ENCODE results near the gene EYS. TPM values are rescaled to one million over a fixed set of nuclear protein-coding genes. Genes with fewer than 3 reads are reported as not detected.

Gene EYS
- total and polyA plus RNA-seq, 9 of the 15 experiments (the other 6 are each of a cell fraction or from before 2014, with no cell fraction given), result 0.03 to 0.36 (median 0.10) TPM; not detected in 2

DNA sequence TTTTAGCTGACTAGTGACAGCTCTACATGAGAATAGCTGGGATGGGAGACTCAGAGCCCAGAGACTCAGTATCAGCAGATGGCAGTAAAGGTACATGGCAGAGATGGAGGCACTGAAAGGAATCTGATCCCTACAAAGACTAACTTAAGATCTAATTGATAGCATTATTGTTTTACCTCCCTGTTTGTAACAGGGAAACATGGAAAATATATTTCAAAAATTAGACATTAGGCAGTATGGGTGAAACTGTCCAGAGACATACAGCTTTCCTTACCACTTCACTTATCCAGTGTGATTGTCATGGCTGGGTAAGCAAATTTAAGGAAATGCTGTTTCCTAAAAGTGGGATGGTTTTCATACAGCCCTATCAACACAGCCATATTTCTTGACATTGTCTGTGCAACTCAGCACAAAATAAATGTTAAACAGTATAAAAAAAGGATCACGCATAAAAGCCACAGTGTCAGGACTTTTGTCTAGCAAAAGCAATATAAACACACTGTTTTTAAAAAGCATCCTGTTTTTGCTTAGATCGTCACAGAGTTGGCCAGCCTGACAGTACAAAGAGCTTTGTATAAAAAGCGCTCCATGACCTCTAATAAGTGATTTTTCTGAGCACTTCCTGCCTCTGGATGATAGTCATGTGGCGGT, 1694.5 kb downstream of the EYS start:
- WGBS (ENCODE audit: insufficient coverage, low coverage, missing lambda C conversion rate), result 0% methylated on average over 4 of the region's 4 CpGs
- Histone ChIP-seq H3K4me3 (no peak overlapping the region), H4K20me1 (replicated peaks; ENCODE audit: control insufficient read depth, insufficient read depth, low read length) (no peaks in the 10 kb centered on the region), H3K27me3 (ENCODE audit: control insufficient read depth in 2 of 2, insufficient read depth in 2 of 2, low read length in 2 of 2) (no peaks in the 10 kb centered on the region), H3K79me2 (ENCODE audit: control insufficient read depth, insufficient read depth, low read length) (no peaks in the 10 kb centered on the region), H3K9ac (ENCODE audit: insufficient read depth in 1 of 2, low read depth in 2 of 2, low read length in 2 of 2) (no peak overlapping the region), H3K9me3 (replicated peaks; ENCODE audit: control insufficient read depth, insufficient read depth, low read depth, low read length) (no peaks in the 10 kb centered on the region), H3K9me1 (ENCODE audit: control insufficient read depth, insufficient read depth, low read length) (no peaks in the 10 kb centered on the region), H3K4me1 (replicated peaks in 1 of 2; ENCODE audit: control insufficient read depth in 2 of 2, insufficient read depth in 2 of 2, low read length in 2 of 2) (no peaks in the 10 kb centered on the region), H3K27ac (ENCODE audit: extremely low read depth, low read depth, low read length) (no peak overlapping the region), H3K36me3 (ENCODE audit: control insufficient read depth, insufficient read depth, low read length) (no peaks in the 10 kb centered on the region), H3K4me2 (ENCODE audit: insufficient read depth, low read length) (no peak overlapping the region), H2AFZ (ENCODE audit: low read depth, low read length) (no peak overlapping the region)
- intact Hi-C loops (cut with micrococcal nuclease) (no loop called here), in situ Hi-C loops (cut with MboI) (no loop called here)
- no TSS peak for BruUV-seq (replicated peaks)
- TF ChIP-seq RAD21 (CRISPR knock-in tag; conservative IDR thresholded peaks at IDR 0.05 in 1 of 2, IDR thresholded peaks at IDR 0.05 in 1 of 2) (peak in 1 of 2 experiments; percentile 30; a peak in 2 of 4 replicates), EZH2 (IDR thresholded peaks at IDR 0.05; ENCODE audit: borderline replicate concordance, low read depth, low read length) (no peak)
- no peak for FAIRE-seq
- CTCF ChIA-PET (ENCODE audit: low intra/inter-chr PET ratio), result no interaction called here
- ATAC-seq, result no peak
- no peak for DNase-seq (ENCODE audit: extremely low read depth in 1 of 4, low spot score in 3 of 4)
- POLR2A ChIA-PET, result no interaction called here

- Histone ChIP-seq H3K9me3 (replicated peaks; ENCODE audit: control insufficient read depth, insufficient read depth, low read depth, low read length) (no peaks in the 10 kb centered on the region), H3K4me2 (ENCODE audit: insufficient read depth, low read length) (no peak overlapping the region), H3K4me1 (replicated peaks in 1 of 2; ENCODE audit: control insufficient read depth in 2 of 2, insufficient read depth in 2 of 2, low read length in 2 of 2) (no peaks in the 10 kb centered on the region), H3K4me3 (no peak overlapping the region), H3K36me3 (ENCODE audit: control insufficient read depth, insufficient read depth, low read length) (no peaks in the 10 kb centered on the region), H3K9me1 (ENCODE audit: control insufficient read depth, insufficient read depth, low read length) (no peaks in the 10 kb centered on the region), H4K20me1 (replicated peaks; ENCODE audit: control insufficient read depth, insufficient read depth, low read length) (no peaks in the 10 kb centered on the region), H3K79me2 (ENCODE audit: control insufficient read depth, insufficient read depth, low read length) (no peaks in the 10 kb centered on the region), H3K27me3 (ENCODE audit: control insufficient read depth in 2 of 2, insufficient read depth in 2 of 2, low read length in 2 of 2) (no peaks in the 10 kb centered on the region), H3K27ac (ENCODE audit: extremely low read depth, low read depth, low read length) (no peak overlapping the region), H2AFZ (ENCODE audit: low read depth, low read length) (no peak overlapping the region), H3K9ac (ENCODE audit: insufficient read depth in 1 of 2, low read depth in 2 of 2, low read length in 2 of 2) (no peak overlapping the region)
- DNase-seq (ENCODE audit: extremely low read depth in 1 of 4, low spot score in 3 of 4), result no peak
- in situ Hi-C loops (cut with MboI) (no loop called here), intact Hi-C loops (cut with micrococcal nuclease) (no loop called here)
- 0% methylated on average over 3 of the region's 3 CpGs for WGBS (ENCODE audit: insufficient coverage, low coverage, missing lambda C conversion rate)
- FAIRE-seq, result no peak
- no peak for TF ChIP-seq RBM14 (IDR thresholded peaks at IDR 0.05; ENCODE audit: borderline replicate concordance, insufficient read depth, low read depth, low read length)
- no TSS peak for BruUV-seq (replicated peaks)
- POLR2A ChIA-PET, result no interaction called here
- CTCF ChIA-PET (ENCODE audit: low intra/inter-chr PET ratio), result no interaction called here
- ATAC-seq, result no peak
Observed at GRCh38 chr6:64010666-64011065, 1696.4 kb downstream of the EYS start.
